Lower leg skin (tissue), 3 donors: Measurements from ENCODE around the gene TMEM117.

Source experiments
- POLR2A ChIP-seq, 2 donors: fragments of 450-650 bp; IDR thresholded peaks; one replicate each; pipeline ENCODE4 v1.6.1; 2016 to 2017; ENCODE audit warnings: antibody characterized with exemption in 2 of 2, mild to moderate bottlenecking in 1 of 2, moderate library complexity in 1 of 2
- TF ChIP-seq, protein P1 (sequence below), 3 donors: fragments of 450-650 bp; IDR thresholded peaks; one replicate each; pipeline ENCODE4 v1.5.1; 2016; ENCODE audit warnings: antibody characterized with exemption in 3 of 3, mild to moderate bottlenecking in 3 of 3, moderate library complexity in 2 of 3

GRCh38 chr12:44157359-44157758 is 321.5 kb downstream of the TMEM117 start:
- TF ChIP-seq, protein P1, sequence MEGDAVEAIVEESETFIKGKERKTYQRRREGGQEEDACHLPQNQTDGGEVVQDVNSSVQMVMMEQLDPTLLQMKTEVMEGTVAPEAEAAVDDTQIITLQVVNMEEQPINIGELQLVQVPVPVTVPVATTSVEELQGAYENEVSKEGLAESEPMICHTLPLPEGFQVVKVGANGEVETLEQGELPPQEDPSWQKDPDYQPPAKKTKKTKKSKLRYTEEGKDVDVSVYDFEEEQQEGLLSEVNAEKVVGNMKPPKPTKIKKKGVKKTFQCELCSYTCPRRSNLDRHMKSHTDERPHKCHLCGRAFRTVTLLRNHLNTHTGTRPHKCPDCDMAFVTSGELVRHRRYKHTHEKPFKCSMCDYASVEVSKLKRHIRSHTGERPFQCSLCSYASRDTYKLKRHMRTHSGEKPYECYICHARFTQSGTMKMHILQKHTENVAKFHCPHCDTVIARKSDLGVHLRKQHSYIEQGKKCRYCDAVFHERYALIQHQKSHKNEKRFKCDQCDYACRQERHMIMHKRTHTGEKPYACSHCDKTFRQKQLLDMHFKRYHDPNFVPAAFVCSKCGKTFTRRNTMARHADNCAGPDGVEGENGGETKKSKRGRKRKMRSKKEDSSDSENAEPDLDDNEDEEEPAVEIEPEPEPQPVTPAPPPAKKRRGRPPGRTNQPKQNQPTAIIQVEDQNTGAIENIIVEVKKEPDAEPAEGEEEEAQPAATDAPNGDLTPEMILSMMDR (IDR thresholded peaks at IDR 0.05), result no peak
- no peak for TF ChIP-seq POLR2A (IDR thresholded peaks at IDR 0.05)
